GM19438 (cell line): ENCODE measurements around the gene ANTXR1.

Experiments used
- ATAC-seq: cut with Tn5 transposase; IDR thresholded peaks from one replicate; pipeline ENCODE4 v1.9.1; 2021; ENCODE audit warnings: low read depth; ENCODE audit not compliant: unreplicated experiment

The ANTXR1 gene

DNA sequence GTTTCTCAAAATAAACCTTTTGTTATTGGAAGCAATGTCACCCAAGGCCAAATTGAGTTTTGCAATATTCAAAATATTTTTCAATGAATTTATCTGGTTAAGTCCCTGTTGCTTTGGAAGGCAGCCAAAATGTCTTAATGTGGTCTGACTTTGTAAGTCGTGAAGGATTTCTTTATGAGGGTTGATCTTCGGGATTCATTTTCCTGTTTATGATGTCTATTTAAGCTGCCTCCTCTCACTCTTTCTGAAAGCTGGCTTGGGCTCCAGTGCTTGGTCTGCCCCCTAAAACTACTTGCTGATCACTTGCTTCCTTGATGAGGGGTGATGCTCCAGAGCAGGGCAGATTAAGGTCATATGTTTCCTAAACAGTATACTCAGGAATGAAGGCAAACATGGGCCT lies 141.1 kb downstream of the ANTXR1 start:
- ATAC-seq: no peak

DNA sequence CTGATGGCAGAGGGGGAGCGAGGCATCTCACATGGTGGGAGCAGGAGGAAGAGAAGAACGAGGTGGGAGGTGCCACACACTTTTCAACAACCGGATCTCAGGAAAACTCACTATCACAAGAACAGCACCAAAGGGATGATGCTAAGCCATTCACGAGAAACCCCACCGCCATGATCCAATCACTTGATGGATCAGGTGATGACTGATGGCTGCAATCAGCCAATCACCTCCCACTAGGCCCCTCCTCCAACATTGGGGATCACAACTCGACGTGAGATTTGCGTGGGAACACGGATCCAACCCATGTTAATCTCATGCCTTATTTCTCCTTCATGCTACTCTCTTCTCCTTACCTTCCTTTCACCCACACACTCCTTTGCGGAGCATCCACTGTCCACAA lies 143.6 kb downstream of the ANTXR1 start:
- ATAC-seq: no peak

DNA sequence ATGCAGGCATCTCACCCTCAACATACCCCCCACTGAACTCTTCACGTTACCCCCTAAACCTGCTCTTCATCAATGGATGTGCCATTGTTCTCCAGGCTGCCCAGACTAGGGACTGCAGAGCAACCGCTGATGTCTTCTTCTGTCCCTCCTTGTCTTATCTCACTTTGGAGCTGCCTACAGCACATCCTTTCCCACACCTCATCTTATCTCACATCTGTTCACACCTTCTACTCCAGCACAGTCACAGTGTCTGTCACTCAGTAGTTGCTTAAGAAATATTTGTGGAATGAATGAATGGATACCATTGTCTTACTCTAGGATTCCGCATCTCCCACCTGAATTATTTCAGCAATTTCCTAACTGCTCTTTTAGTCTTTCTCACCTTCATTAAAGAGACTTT lies 144.5 kb downstream of the ANTXR1 start:
- no peak for ATAC-seq

DNA sequence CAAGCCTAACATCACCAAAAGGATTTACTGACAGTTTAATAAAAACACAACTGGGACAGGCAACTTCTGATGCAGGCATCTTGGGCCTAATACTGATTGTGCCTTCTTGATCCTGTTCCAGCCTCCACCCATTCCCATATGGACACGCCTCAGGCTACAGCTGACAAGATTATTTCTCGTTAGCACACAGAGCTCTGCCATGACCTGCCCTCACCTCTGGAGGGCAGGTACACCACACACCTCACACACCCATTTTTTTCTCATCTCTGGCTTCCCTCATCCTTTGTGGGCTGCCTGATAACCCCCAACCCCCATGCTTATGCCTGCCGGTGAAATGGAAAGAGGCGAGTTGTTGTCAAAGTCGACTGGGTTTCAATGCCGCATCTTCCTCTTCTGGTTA lies 147.0 kb downstream of the ANTXR1 start:
- ATAC-seq: no peak

DNA sequence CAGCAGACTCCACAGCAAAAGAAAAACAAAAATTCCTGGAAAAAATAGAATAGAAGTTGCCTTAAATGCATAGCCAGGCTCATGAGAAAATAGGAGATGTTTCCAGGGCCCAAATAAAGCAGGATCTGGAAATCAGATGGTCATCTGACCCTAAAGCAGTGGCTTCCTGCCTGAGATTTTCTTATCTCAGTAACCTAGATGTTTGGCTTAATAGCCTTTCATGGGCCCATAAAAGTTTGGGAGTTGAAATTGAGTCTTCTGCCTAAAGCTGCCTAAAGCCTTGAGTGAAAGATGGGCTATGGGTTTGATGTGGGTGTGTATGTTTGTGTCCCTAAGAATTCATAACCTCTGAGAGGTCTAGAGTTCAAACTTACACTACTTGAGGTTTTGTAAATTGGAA lies 149.1 kb downstream of the ANTXR1 start:
- ATAC-seq: no peak

DNA sequence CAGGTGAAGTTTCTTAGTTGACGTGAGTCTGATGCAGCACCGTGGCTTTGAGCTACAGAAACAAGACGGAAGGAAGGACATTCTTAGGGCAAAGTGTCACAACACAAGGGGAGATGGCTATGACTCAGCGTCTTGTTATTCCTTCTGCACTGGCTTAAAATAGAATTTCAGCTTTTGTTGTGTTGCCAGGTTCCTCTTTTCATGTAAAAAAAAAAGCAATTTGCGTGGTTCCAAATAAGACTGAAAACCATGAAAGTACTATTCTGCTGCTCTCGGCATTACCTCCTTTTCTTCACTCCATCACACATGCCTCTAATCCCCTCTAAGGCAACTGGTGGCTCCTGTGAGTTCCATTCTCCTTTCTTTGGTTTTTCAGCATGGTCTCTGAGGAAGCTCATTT lies 150.1 kb downstream of the ANTXR1 start:
- ATAC-seq: no peak

DNA sequence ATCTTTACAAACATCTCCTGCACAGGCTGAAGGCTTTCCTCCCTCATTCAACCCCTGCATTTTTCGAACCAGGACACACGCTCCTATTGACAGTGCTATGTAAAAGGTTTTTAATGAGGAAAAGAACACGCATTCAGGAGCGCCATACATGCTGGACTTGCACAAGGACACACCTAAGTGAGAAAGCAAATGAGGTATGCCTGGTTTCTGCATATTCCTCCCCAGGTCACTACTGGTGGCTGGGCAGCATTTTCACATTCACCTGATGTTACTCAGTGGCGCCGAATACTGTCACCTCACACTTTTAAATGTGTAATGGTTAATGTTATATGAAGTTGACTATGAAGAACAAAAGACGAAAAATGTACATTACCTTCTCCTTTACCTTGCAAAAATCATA lies 150.6 kb downstream of the ANTXR1 start:
- ATAC-seq: no peak

DNA sequence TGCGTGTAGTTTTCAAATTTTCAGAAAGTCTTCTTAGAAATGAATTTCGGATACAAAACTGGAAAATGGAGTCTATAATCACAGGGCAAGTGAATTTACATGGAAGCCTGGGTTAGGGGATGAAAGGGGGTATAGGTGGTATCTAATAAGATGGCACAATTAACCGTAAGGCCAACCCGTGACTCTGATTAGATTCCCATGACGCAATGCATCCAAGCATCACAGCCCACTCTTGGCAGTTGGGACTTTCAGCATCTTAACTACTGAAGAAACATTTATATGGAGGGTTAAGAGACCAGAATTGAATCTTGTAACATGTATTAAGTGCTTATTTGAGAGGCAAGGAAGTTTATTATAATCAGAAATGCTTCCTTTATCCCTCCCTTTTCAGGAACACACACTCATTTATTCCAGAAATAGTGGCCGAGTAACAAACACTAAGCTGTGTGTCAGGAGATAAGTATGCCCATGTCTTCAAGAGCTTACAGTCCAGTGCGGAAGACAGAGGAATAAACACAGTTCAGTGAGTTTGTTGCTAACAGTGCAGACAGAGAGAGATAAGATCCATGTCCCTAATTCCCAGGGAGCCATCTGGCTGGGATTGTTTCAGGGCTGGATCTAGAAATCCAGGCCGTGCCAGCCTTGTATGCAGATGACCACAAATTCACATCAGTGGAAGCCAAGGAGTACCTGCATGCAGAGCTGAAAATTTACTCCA lies 151.2 kb downstream of the ANTXR1 start:
- ATAC-seq: no peak

DNA sequence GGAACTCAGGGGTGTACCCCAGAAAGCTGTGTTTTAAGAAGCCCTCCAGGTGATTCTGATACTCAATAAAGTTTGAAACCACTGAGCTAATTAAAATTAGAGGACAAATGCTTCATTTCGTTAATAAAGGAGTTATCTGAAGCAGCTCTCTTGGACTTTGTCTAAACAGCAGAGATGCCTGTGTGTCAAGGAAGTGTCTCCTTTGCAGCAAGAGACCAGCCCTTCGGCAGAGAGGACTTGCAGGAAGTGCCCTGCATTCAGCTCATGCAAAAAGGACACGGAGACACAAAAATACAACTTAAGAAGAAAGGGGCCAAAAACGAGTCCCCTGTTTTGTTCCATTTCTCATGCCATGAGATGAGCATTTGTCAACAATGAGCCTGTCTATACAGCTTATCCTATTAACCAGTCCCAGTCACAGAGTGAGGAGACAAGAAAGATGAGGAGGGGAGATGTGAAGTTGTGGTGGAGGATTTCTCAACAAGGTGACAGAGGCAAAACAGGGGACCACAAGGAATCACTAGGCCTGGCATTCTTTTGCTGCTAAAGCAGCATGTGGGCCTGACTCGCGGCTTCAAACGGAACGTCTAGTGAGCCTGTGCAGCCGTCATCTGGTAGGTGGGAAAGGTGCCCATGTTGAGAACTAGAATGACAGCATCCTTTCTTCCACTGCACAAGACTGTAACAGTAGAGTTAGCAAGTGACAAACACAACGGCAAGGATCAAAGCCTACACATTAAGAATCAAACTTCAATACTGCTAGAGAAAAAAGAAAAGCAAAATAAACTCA lies 152.3 kb downstream of the ANTXR1 start:
- ATAC-seq: no peak

DNA sequence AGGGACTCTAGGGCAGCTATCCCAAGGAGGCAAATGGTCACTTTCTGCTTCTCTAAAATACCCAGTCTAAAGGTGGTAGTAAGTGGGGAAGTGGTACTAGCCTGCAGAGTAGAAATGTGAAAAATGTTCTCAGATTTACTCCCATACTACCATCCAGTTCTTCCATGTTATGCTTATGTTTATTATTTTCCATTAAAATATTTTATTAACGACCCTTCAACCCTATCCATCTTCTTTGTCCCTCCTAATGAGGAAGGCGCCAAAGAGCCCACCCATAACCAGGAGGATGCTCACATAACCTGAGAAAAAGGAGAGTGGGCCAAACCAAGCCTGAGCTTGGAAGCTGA lies 153.5 kb downstream of the ANTXR1 start:
- no peak for ATAC-seq

DNA sequence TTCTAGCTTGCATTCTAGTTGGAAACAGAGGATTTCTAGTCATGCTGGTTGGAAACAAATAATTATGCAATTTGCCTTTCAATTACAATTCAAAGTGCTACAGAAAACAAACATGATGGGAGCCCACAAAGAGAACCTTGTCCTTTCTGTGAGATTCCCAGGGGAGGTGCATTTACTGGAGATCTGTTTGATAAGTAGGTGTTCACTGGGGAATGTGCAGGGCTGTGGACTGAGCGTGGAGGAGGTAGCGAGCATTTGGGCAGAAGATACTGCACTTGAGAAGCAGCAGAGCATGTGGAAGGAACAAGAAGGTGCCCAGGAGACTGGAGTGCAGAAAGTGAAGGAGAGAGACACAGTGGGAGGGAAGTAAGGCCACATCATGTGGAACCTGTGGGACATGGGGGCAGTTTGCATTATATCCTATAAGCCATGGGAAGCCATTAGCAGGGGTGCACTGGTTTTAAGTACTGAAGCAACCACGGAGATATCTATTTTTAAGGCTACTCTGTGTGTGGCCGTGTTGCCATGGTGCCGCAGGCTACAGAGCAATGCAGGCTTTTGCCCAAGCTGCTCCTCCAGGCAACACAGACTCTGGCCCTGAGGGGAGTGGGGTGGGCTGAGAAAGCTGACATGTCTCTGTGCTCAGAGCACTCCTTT lies 154.0 kb downstream of the ANTXR1 start:
- ATAC-seq: no peak

DNA sequence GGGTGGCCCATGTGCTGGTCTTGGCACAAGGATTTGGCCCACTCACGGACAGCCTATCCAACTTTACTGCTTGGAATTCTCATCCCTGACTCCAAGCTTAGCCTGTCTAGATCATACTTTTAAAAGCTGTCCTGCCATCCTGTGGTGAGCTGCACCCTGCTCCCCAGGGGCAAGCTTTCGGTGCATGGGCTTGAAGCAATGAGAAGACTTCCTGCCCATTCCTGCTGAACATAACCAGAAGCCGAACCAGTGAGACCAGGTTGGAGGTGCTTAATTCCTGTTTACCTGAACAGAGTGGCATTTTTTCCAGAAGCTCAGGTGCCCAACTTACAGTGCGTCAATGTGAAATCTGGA lies 154.5 kb downstream of the ANTXR1 start:
- no peak for ATAC-seq

DNA sequence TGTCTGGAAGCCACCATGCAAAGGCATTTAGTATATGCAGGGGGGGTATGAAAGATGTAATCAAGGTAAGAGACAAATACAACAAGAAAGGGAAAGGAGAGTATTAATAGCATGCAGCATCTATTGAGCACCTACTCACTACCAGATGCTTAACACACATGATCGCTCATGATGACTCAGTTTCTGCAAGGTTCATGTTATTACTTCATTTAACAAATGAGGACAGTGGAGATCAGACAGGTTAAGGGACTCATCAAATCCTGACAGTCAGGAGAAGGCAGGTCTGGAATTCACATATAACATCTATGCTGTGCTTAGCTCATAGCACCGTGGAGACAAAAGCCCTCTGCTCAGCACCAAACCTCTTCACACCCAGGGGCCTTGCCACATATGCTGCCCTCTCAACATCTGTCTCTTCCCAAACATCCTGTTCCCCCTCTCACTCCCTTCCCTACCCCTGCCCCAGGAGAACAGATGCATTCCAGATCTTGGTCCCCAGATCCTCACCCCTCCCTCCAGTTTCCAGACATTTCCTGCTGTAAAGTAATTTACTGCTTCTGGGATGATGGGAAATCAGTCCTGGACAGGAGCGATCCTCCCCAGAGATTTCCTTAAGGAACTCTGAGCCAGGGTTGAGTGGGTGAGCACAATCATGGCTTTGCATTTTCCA lies 155.3 kb downstream of the ANTXR1 start:
- ATAC-seq: no peak

DNA sequence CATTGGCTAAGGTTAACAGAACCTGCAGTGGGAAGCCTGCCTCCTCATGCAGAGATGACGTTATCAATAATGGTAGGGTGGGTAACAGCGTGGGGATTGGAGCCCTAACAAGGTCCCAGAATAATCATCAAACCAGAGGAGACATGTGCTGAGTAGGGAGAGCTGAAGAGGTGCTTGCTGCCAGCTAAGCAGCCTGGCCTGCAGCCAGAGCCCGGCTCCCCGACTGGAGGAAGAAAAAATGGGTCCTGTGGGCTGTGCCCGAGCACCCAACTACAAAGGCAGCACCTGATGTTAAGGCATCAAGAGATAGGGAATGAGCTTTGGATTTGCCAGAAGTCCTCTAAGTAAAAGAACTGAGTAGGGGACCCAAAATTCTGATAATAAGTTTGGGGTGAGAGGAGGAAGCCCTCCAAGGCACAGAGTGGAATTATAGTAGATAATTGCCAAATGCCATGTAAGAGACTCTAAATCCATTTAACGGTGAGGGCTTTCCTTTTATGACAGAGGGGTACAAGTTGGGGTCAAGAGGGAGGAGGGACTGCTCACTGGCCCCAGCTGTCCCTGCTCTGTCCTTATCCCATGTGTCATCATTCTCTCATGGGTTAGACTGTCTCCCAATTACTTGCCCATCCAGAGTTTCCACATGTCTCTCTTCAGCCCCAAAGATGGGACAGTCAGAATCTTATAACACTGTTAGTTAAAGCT lies 156.1 kb downstream of the ANTXR1 start:
- ATAC-seq: no peak

DNA sequence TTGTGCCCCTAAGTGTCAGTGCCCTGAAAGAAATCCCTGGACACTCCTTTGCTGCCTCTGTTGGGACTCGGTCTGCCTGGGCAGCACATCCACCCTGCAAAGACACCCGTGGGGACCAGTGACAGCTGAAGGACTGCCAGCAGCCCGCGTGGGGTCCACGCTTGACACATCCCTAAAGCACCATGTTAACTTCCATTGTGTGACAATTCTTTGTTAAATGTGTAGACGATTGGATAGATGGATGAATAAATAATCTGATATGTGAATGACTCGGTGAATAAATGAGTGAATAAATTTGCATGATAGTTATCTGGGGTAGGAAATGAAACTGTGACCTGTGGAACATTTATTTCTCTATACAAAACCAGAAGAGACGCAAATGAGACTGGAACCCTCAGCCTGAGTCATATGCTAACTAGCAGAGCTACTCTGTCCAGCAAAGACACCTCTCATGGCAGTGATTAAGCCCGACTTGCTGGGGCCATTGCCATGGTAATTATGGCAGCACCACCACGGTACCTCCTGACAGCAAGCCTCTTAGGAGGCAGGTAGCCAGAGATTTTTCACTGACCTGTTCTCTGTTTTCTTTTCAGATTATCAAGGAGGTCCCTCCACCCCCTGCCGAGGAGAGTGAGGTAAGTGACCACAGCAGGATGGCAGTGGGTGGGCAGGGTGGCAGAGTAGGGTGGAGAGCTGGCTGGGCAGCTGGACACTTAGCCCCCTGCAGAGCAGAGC lies 156.8 kb downstream of the ANTXR1 start:
- no peak for ATAC-seq

DNA sequence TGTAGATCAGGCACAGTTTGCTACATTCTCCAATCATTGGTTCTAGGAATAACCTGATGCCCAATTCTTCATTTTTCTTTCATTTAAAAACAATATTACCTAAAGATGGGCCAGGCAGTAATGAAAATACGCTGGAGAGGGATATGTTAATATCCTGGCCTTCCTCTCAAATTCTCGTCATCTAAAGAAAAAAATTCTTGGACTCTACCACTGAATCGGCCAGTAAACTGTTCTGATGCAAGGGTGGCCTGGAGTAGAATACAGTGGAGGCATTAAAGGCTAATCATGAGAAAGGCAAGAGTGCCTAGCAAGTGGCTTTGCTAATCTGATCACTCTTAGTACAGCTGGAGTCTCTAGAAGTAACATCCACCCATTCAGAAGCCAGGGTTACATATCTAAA lies 157.7 kb downstream of the ANTXR1 start:
- no peak for ATAC-seq

DNA sequence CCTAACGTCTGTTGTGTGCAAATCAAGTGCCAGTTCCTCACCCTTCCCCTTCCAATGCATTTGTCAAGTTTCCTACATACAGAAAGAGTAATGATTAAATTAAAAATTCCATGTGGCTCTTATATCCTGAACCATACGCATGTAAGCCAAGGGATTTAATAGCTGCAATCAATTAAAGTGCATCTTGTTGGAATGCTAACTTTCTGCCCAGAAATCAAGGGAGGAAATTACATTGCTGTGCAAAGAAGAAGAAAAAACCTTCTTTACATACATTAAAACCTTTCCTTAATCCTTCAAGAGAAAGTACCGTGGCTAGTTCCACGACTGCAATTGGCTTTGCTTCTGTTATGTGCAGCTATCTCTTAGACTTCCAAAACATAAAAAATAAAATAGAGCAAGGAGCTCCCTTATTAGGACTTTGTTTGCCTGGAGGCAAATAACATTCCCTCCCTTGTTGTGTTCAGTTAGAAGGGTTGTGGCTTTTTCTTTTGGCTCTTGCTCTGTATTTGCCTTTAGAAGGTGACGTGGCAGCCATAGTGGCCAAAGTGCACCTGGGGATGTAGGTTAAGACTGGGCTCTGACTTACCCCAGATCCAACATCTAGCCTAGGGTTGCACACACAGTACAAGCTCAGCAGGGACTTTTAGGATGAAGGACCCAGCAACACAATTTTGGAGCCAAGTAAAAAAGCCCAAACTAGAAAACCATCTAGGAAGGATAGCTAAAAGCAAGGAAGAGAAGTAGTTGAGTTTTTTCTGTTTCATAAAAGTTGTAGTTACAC lies 158.3 kb downstream of the ANTXR1 start:
- no peak for ATAC-seq

DNA sequence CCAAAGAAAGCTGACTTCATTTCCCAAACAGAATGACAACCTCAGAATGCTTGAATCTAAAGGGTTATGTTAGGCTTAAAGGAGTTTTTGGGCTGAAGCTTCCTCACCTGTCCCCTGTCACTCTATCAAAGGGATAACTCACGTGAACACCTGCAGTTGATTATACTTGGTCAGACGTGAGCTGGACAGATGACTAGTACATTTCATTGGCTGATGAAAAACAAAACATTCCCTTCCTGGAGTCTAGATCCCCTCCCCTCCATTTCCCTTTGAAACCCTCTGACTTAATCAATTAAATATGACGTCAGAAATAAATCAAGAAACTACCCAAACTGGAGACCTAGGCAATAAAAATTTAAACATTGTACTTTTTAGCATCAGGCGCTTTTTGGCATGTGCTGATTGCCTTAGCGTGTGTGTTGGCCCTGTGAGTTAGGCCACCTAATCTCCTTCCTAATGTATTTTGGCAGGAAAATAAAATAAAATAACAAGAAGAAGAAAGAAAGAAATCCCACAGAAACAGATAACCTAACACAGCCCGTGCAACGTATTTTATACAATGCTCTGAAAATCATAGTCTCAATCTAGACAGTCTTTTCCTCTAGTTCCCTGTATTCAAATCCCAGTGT lies 159.0 kb downstream of the ANTXR1 start:
- no peak for ATAC-seq

DNA sequence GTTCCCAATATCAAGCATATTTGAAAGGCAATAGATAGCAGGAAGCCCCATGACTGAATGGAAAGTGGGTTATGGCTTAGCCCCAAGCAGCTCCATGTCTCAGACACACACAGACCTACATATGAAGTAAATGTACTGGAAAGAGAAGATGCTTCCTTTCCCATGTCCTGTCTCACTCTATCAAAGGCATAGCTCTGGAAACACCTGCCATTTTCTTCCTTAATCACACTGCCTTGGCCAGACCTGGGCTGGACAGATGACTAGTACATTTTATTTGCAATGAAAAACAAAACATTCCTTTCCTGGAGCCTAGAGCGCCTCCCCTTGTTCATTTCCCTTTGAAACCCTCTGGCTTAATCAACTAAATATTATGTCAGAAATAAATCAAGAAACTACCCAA lies 160.7 kb downstream of the ANTXR1 start:
- no peak for ATAC-seq
